Measurements from ENCODE around the gene DOK7.

The DOK7 gene

GRCh38 chr4:3462321-3462789 is 751 bp upstream of the DOK7 start:
- no peak for DNase-seq (ENCODE audit: low spot score)

DNA sequence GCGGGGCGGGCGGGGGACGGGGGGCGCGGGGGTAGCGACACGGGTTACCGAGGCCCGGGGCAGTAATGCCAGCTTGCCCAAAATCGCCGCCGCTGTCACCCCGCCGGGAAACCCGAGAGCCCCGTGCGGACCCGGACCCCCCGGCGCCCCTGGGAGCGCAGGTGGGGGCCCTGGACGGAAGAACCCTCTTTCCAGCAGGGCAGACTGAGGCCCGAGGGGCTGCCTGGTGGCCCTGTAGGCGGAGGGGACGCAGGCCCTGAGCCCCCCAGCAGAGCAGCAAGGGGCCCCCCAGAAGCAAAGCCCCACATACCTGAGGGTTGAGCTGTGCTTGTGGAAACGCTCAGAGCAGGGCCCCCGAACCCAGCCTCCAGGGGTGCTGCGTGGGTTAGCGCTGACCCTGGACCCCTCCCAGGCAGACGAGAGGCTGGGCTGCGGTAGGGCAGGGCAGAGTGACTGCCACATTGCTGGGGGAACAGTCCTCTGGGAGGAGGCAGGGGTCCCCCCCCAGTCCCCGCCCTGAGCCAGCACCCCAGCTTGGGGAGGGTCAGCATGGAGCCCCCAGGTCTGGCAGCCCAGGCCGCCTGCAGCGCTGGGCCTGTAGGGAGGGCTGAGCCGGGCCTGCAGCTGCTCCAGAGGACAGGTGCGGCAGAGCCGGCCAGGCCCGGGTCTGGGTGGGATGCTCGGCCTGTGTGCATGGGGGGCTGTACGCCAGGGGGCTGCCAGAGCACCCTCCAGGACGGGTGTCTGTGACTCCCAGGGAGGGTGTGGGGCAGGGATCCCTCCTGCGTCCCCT is 646 bp downstream of the DOK7 start:
- no peak for DNase-seq (ENCODE audit: low spot score)

DNA sequence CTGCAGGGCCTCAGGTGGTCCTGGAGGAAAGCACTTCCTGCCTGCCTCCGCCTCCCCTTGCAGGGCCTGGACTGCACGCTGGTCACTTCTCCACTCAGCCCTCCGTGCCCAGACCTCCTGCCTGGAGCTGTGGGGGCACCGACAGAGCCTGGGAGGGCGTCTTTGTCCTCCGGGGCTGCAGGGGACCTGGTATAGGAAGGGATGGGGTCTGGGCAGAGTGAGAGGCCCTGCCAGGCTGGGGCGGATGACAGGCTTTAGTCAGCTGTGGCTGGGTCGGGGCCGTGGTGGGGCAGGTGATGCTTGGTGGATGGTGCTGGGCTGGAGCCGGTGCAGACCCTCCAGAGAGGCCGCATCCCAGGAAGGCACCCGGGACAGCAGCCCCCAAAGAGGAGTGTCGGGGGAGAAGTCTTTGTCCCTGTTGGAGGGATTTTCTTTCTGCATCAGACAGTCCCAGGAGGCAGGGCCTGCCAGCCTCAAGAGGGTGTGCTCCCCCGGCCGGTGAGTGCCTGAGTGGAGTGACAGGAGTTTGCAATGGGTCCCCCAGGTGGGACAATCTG is 1.3 kb downstream of the DOK7 start:
- no peak for DNase-seq (ENCODE audit: low spot score)

- DNase-seq (ENCODE audit: low spot score): no peak
Measured at GRCh38 chr4:3464911-3465697, 2.0 kb downstream of the DOK7 start.

GRCh38 chr4:3465698-3466671 is 2.9 kb downstream of the DOK7 start:
- no peak for DNase-seq (ENCODE audit: low spot score)

GRCh38 chr4:3466691-3467600 is 3.8 kb downstream of the DOK7 start:
- no peak for DNase-seq (ENCODE audit: low spot score)

- no peak for DNase-seq (ENCODE audit: low spot score)
Measured at GRCh38 chr4:3467601-3468031, 4.5 kb downstream of the DOK7 start.

DNA sequence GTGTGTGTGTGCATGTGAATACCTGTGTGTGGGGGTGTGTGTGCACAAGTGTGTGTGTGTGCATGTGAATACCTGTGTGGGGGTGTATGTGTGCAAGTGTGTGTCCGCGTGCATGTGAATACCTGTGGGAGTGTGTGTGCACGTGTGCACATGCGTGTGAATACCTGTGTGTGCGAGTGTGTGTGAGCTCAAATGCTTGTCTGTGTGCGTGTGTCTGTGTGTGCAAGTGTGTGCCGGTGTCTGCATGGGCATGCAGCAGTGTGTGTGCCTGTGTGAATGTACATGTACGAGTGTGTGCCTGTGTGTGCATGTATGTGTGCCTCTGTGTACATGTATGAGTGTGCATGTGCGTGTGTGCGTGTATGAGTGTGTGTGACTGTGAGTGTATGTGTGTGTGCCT is 5.0 kb downstream of the DOK7 start:
- no peak for DNase-seq (ENCODE audit: low spot score)

- no peak for DNase-seq (ENCODE audit: low spot score)
Measured at GRCh38 chr4:3468804-3469203, 5.7 kb downstream of the DOK7 start.

- no peak for DNase-seq (ENCODE audit: low spot score)
Measured at GRCh38 chr4:3469386-3470243, 6.5 kb downstream of the DOK7 start.

DNA sequence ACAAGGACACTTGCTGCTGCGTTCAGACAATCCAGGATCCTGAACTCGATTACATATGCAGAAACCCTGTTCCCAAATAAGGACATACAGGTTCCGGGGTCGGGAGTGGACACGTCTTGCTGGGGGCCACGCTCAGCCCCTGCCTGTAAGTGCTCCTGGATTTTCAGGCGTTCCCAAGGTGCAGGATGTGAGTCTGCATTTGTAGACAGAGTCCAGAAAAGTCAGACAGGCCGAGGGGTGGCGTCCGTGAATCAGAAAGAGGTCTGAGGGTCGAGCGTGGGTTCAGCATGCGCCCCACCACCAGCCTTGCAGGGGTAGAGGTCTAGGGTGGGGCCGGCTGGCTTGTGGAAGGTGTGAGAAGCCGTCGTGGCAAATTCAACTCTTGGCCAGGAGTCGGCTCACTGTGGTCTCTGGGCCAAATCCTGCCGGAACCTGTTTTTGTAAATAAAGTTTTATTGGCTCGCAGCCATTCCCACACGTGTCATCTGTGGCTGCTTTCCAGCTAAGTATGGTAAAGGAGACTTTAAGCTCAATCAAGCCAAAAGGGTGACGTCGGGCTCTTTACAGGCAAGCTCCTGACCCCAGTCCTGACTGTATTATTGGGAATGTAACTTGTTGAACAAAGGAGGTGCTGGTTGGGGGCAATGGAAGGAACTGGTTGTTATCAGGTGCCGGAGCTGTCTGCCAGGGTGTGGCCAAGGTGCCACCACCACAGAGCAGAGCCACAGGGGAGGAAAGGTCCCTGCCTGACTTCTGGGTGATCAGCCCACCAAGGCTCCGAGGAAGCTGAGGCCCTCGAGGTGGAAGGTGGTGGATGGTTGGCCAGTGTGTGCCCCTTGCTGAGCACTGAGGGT is 7.4 kb downstream of the DOK7 start:
- no peak for DNase-seq (ENCODE audit: low spot score)

- DNase-seq (ENCODE audit: low spot score): no peak
Measured at GRCh38 chr4:3471098-3471760, 8.1 kb downstream of the DOK7 start.

GRCh38 chr4:3471886-3472285 is 8.8 kb downstream of the DOK7 start:
- DNase-seq (ENCODE audit: low spot score): no peak

GRCh38 chr4:3472411-3473141 is 9.5 kb downstream of the DOK7 start:
- DNase-seq (ENCODE audit: low spot score): no peak

DNA sequence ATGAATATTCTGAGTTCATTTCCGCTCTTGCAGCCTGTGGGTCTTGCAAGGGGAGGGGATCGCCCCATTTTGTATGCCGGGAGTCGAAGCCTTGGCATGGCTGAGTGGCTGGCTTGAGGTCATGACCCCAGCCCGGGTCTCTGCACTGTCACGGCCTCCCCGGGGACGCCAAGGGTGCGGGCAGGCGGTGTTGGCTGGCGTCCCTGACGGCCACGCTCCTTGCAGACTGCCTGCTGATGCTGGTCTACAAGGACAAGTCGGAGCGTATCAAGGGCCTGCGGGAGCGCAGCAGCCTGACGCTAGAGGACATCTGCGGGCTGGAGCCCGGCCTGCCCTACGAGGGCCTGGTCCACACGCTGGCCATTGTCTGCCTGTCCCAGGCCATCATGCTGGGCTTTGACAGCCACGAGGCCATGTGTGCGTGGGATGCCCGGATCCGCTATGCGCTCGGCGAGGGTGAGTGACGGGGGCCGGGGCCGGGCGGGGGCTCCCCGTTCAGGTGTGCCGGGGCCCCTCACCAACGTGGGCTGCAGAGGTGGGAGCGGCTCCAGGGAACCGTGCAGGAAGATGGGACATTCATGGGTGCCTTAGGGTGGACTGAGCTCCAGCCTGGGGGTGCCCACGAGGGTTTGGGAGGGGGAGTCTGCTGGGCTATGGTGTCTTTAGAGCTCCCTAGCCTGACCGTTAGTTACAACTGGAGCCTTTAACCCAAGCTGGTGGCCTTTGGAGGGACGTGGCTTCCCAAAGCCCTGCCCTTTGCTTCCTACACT is 10.3 kb downstream of the DOK7 start:
- no peak for DNase-seq (ENCODE audit: low spot score)

Measured in SK-N-DZ (cell line).